ENCODE results near the gene CNTN1.

DNA sequence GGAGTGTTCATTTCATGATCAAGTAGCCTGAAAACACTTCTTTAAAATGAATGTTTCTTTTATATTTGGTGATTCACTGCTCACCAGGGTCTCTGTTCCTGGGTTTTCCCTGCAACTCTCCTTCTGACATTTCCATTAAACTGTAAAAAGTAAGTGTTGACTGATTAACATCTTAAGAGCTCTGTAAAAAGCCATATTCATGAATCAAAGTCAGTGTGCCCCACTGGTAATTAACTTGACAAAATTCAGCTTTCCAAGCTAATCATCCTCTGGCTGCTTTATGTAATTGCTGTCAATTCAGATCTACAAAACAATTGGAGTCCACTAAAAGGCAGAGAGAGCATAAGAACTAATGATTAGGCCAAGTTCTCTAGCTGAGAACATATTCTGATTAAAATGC lies 41.6 kb downstream of the CNTN1 start:
- TF ChIP-seq, protein P1, sequence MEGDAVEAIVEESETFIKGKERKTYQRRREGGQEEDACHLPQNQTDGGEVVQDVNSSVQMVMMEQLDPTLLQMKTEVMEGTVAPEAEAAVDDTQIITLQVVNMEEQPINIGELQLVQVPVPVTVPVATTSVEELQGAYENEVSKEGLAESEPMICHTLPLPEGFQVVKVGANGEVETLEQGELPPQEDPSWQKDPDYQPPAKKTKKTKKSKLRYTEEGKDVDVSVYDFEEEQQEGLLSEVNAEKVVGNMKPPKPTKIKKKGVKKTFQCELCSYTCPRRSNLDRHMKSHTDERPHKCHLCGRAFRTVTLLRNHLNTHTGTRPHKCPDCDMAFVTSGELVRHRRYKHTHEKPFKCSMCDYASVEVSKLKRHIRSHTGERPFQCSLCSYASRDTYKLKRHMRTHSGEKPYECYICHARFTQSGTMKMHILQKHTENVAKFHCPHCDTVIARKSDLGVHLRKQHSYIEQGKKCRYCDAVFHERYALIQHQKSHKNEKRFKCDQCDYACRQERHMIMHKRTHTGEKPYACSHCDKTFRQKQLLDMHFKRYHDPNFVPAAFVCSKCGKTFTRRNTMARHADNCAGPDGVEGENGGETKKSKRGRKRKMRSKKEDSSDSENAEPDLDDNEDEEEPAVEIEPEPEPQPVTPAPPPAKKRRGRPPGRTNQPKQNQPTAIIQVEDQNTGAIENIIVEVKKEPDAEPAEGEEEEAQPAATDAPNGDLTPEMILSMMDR (IDR thresholded peaks at IDR 0.05), result no peak
- TF ChIP-seq POLR2A (IDR thresholded peaks at IDR 0.05), result no peak
